ENCODE results near the gene SLC2A9.

DNA sequence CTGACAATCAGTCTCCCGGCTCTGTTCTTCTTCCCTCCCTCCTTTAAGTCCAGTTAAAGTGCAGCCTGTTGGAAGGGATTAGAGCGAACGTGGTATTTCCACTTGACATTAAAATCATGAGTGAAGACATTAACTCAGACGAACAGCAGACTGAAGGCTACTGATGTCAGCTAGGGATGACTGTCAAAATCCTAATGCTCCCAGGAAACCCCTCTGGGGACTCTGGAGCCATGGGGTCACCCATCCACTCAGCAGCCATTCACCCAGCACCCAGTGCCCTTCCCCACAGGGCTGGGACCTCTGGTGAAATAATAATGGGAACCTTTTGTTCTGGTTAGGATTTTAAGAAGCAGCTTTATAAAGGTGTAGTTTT, 126.0 kb downstream of the SLC2A9 start:
- TF ChIP-seq, protein P1, sequence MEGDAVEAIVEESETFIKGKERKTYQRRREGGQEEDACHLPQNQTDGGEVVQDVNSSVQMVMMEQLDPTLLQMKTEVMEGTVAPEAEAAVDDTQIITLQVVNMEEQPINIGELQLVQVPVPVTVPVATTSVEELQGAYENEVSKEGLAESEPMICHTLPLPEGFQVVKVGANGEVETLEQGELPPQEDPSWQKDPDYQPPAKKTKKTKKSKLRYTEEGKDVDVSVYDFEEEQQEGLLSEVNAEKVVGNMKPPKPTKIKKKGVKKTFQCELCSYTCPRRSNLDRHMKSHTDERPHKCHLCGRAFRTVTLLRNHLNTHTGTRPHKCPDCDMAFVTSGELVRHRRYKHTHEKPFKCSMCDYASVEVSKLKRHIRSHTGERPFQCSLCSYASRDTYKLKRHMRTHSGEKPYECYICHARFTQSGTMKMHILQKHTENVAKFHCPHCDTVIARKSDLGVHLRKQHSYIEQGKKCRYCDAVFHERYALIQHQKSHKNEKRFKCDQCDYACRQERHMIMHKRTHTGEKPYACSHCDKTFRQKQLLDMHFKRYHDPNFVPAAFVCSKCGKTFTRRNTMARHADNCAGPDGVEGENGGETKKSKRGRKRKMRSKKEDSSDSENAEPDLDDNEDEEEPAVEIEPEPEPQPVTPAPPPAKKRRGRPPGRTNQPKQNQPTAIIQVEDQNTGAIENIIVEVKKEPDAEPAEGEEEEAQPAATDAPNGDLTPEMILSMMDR (IDR thresholded peaks at IDR 0.05; ENCODE audit: insufficient read depth, low read depth, low read length), result no peak
- no peak for TF ChIP-seq EZH2 (IDR thresholded peaks at IDR 0.05; ENCODE audit: insufficient read depth, low read length)

Data from astrocyte (in vitro differentiated cells and primary cell).